Tibial nerve (tissue), 4 donors: ENCODE results near the gene MAGI1.

ENCODE experiments used
- EP300 ChIP-seq, 2 donors: sonication (generic); formaldehyde crosslinking; IDR thresholded peaks; one replicate each; pipeline ENCODE4 v1.6.1; 2017; ENCODE audit warnings: antibody characterized with exemption in 2 of 2, mild to moderate bottlenecking in 1 of 2
- TF ChIP-seq, protein P1 (sequence below), 5 experiments: fragments of 200-600 bp in 3 of 5; fragments of 450-650 bp in 2 of 5; sonication (generic) in 3 of 5; IDR thresholded peaks; one replicate each; pipeline ENCODE4 v1.5.1; 2016 to 2019; ENCODE audit warnings: antibody characterized with exemption in 5 of 5, mild to moderate bottlenecking in 3 of 5, moderate library complexity in 2 of 5

DNA sequence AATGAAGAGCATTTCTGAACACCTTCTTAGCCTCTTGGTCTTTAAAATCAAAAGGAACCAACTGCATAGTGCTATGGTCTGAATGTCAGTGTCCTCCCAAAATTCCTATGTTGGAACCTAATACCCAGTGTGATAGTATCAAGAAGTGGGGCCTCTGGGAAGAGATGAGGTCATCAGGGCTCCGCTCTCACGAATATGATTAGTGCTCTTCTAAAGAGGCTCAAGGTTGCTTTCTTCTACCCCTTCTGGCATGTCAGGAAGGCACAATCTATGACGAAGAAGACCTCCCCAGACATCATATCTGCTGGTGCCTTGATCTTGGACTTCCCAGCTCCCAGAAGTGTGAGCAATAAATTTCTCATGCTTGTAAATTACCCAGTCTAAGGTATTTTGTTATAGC is 209.5 kb downstream of the MAGI1 start:
- TF ChIP-seq EP300 (IDR thresholded peaks at IDR 0.05), result no peak
- TF ChIP-seq, protein P1, sequence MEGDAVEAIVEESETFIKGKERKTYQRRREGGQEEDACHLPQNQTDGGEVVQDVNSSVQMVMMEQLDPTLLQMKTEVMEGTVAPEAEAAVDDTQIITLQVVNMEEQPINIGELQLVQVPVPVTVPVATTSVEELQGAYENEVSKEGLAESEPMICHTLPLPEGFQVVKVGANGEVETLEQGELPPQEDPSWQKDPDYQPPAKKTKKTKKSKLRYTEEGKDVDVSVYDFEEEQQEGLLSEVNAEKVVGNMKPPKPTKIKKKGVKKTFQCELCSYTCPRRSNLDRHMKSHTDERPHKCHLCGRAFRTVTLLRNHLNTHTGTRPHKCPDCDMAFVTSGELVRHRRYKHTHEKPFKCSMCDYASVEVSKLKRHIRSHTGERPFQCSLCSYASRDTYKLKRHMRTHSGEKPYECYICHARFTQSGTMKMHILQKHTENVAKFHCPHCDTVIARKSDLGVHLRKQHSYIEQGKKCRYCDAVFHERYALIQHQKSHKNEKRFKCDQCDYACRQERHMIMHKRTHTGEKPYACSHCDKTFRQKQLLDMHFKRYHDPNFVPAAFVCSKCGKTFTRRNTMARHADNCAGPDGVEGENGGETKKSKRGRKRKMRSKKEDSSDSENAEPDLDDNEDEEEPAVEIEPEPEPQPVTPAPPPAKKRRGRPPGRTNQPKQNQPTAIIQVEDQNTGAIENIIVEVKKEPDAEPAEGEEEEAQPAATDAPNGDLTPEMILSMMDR (IDR thresholded peaks at IDR 0.05), result no peak
